Measurements from ENCODE around the gene CAV2.

DNA sequence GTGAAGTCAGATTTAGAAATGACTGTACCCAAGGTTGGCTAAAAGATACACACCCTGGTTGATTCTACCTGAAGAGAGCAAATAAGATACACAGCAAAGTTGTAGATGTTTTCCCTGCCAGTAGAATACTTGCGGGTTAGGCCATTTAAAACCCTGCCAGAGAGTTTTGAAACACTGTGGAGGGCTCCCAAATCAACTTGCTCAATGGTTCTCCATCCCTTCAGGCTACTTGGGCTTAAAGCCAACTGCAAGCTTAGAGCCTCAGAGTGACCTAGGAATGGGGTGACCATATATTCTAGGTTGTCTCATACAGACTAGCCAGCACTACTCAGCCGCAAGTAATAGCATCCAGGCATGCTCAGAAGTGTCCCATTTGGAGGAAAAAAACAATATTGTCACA is 35.3 kb downstream of the CAV2 start:
- TF ChIP-seq, protein P1, sequence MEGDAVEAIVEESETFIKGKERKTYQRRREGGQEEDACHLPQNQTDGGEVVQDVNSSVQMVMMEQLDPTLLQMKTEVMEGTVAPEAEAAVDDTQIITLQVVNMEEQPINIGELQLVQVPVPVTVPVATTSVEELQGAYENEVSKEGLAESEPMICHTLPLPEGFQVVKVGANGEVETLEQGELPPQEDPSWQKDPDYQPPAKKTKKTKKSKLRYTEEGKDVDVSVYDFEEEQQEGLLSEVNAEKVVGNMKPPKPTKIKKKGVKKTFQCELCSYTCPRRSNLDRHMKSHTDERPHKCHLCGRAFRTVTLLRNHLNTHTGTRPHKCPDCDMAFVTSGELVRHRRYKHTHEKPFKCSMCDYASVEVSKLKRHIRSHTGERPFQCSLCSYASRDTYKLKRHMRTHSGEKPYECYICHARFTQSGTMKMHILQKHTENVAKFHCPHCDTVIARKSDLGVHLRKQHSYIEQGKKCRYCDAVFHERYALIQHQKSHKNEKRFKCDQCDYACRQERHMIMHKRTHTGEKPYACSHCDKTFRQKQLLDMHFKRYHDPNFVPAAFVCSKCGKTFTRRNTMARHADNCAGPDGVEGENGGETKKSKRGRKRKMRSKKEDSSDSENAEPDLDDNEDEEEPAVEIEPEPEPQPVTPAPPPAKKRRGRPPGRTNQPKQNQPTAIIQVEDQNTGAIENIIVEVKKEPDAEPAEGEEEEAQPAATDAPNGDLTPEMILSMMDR (IDR thresholded peaks at IDR 0.05; ENCODE audit: insufficient read depth, low read depth, low read length) = no peak
- no peak for TF ChIP-seq EZH2 (IDR thresholded peaks at IDR 0.05; ENCODE audit: insufficient read depth, low read length)

All from astrocyte (in vitro differentiated cells and primary cell).